HEK293 (cell line): Measurements from ENCODE around the gene DIABLO.

ENCODE experiments used
- CTCF ChIP-seq: fragments of 450-650 bp; formaldehyde crosslinking; IDR thresholded peaks from 2 replicates; pipeline ENCODE4 v1.5.1; 2016; ENCODE audit warnings: missing biosample characterization, missing genetic modification characterization
- ELK4 ChIP-seq: IDR thresholded peaks from 2 replicates; pipeline ENCODE4 v1.6.1; 2011; ENCODE audit warnings: mild to moderate bottlenecking, low read depth, low read length, borderline replicate concordance
- GFI1B ChIP-seq: fragments of 450-650 bp; formaldehyde crosslinking; IDR thresholded peaks from 2 replicates; pipeline ENCODE4 v1.5.1; 2016; ENCODE audit warnings: missing biosample characterization, missing genetic modification characterization
- HIC1 ChIP-seq: fragments of 450-650 bp; formaldehyde crosslinking; IDR thresholded peaks from 2 replicates; pipeline ENCODE4 v1.5.1; 2016; ENCODE audit warnings: missing biosample characterization, missing genetic modification characterization
- IKZF3 ChIP-seq: fragments of 450-650 bp; IDR thresholded peaks from 2 replicates; pipeline ENCODE4 v1.5.0; 2018; ENCODE audit warnings: missing biosample characterization, mild to moderate bottlenecking, missing genetic modification characterization, moderate library complexity
- REST ChIP-seq: fragments of 450-650 bp; formaldehyde crosslinking; IDR thresholded peaks from 2 replicates; pipeline ENCODE4 v1.5.1; 2016; ENCODE audit warnings: missing biosample characterization, missing genetic modification characterization
- TRIM28 ChIP-seq: IDR thresholded peaks from 2 replicates; pipeline ENCODE4 v1.6.1; 2011; ENCODE audit warnings: low read length, control low read depth, borderline replicate concordance
- ZBTB20 ChIP-seq: fragments of 450-650 bp; formaldehyde crosslinking; IDR thresholded peaks from 2 replicates; pipeline ENCODE4 v1.5.1; 2016; ENCODE audit warnings: missing biosample characterization, missing genetic modification characterization
- ZNF26 ChIP-seq: fragments of 450-650 bp; formaldehyde crosslinking; IDR thresholded peaks from 2 replicates; pipeline ENCODE4 v1.5.1; 2016; ENCODE audit warnings: missing biosample characterization, missing genetic modification characterization
- ZNF302 ChIP-seq: fragments of 450-650 bp; formaldehyde crosslinking; IDR thresholded peaks from 2 replicates; pipeline ENCODE4 v1.5.1; 2016; ENCODE audit warnings: missing biosample characterization, missing genetic modification characterization, low read depth
- ZNF529 ChIP-seq: fragments of 450-650 bp; formaldehyde crosslinking; IDR thresholded peaks from 2 replicates; pipeline ENCODE4 v1.5.1; 2017; ENCODE audit warnings: missing genetic modification characterization, missing biosample characterization; ENCODE audit not compliant: insufficient replicate concordance
- ZNF629 ChIP-seq: fragments of 450-650 bp; formaldehyde crosslinking; IDR thresholded peaks from 2 replicates; pipeline ENCODE4 v1.5.1; 2017; ENCODE audit warnings: missing biosample characterization, missing genetic modification characterization
- ZNF707 ChIP-seq: fragments of 450-650 bp; formaldehyde crosslinking; IDR thresholded peaks from 2 replicates; pipeline ENCODE4 v1.5.1; 2016; ENCODE audit warnings: missing biosample characterization, missing genetic modification characterization
- ZNF768 ChIP-seq: fragments of 450-650 bp; formaldehyde crosslinking; IDR thresholded peaks from 2 replicates; pipeline ENCODE4 v1.5.1; 2018; ENCODE audit warnings: missing biosample characterization, mild to moderate bottlenecking, missing genetic modification characterization

GRCh38 chr12:122182887-122183587, 42.8 kb downstream of the DIABLO start, which contains the start of gene LRRC43:
- no peak for TF ChIP-seq ZNF707
- no peak for TF ChIP-seq TRIM28
- TF ChIP-seq CTCF (tag by site-specific recombination) = no peak
- no peak for TF ChIP-seq ZNF529 (tag by site-specific recombination)
- TF ChIP-seq ZNF302 (tag by site-specific recombination) = no peak
- TF ChIP-seq HIC1 (tag by site-specific recombination) = no peak
- TF ChIP-seq REST (tag by site-specific recombination) = no peak
- no peak for TF ChIP-seq GFI1B (tag by site-specific recombination)
- TF ChIP-seq IKZF3 = no peak
- TF ChIP-seq ZBTB20 (tag by site-specific recombination) = no peak
- TF ChIP-seq ELK4 = no peak
- TF ChIP-seq ZNF26 (tag by site-specific recombination) = no peak
- TF ChIP-seq ZNF629 = no peak
- TF ChIP-seq ZNF768 (tag by site-specific recombination) = no peak
